Vagina (tissue), 2 donors: ENCODE measurements around the gene PTTG1. TPM values are rescaled to one million over a fixed set of nuclear protein-coding genes. Genes with fewer than 3 reads are reported as not detected.

Experiments used
- DNase-seq, 2 donors: peaks; one replicate each; pipeline ENCODE4 v3.0.0-alpha.2; 2017; ENCODE audit errors: extremely low spot score in 2 of 2
- H3K27ac ChIP-seq: fragments of 200-600 bp; sonication (generic); one replicate; pipeline ENCODE4 v1.5.1; 2019
- H3K27me3 ChIP-seq: fragments of 200-600 bp; sonication (generic); one replicate; pipeline ENCODE4 v1.5.1; 2019
- H3K36me3 ChIP-seq, 2 donors: fragments of 200-600 bp; sonication (generic); one replicate each; pipeline ENCODE4 v1.5.1; 2017 to 2019
- H3K4me1 ChIP-seq: fragments of 200-600 bp; sonication (generic); one replicate; pipeline ENCODE4 v1.5.1; 2019
- H3K4me3 ChIP-seq, 2 donors: fragments of 200-600 bp; sonication (generic); 1 replicate in 1 of 2; 2 replicates in 1 of 2; pipeline ENCODE4 v1.5.1; 2016 to 2019
- H3K9me3 ChIP-seq: fragments of 200-600 bp; sonication (generic); one replicate; pipeline ENCODE4 v1.5.1; 2019
- CTCF ChIP-seq, 3 experiments: fragments of 450-650 bp in 2 of 3; fragments of 200-600 bp in 1 of 3; sonication (generic) in 1 of 3; IDR thresholded peaks; one replicate each; pipeline ENCODE4 v1.5.1; 2017 to 2019; ENCODE audit warnings: antibody characterized with exemption in 3 of 3, mild to moderate bottlenecking in 2 of 3, moderate library complexity in 2 of 3
- POLR2A ChIP-seq, 2 donors: fragments of 450-650 bp; IDR thresholded peaks; one replicate each; pipeline ENCODE4 v1.6.1; 2017; ENCODE audit warnings: antibody characterized with exemption in 2 of 2, mild to moderate bottlenecking in 2 of 2, moderate library complexity in 2 of 2
- POLR2AphosphoS5 ChIP-seq, 2 donors: sonication (generic); formaldehyde crosslinking; IDR thresholded peaks; one replicate each; pipeline ENCODE4 v1.9.0; 2017; ENCODE audit warnings: antibody characterized with exemption in 2 of 2, mild to moderate bottlenecking in 2 of 2, low read depth in 1 of 2; ENCODE audit not compliant: insufficient read depth in 1 of 2
- intact Hi-C: fragments of 100-400 bp; cut with DNase I; formaldehyde crosslinking; loops from one replicate; pipeline ENCODE4 v1.15.1; 2023
- total RNA-seq: library from RNA; depleted of rRNA; stranded (reverse); fragments of >200 nt; gene quantifications from one replicate; pipeline ENCODE4 v1.2.3, GENCODE V29; 2016

PTTG1 gene
- total RNA-seq, 1 donor from 2014 or later: 89.1 TPM

DNA sequence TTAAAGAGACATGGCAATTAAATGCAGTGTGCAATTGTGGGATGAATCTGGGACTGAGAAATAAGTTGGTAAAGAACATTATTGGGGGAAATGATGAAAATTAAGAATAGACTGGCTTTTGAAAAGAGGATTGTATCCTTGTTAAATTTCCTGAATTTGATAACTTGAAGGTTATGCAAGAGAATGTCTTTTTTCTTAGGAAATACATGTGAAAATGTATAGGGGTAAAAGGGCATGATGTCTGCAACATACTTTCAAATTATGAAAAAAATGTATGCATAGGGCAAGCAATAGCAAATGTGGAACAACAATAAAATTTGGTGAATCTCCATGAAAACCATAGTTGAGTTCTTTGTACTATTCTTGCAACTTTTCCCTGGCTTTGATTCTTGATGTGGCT is 24.1 kb downstream of the PTTG1 start:
- intact Hi-C loops: no loop called here

DNA sequence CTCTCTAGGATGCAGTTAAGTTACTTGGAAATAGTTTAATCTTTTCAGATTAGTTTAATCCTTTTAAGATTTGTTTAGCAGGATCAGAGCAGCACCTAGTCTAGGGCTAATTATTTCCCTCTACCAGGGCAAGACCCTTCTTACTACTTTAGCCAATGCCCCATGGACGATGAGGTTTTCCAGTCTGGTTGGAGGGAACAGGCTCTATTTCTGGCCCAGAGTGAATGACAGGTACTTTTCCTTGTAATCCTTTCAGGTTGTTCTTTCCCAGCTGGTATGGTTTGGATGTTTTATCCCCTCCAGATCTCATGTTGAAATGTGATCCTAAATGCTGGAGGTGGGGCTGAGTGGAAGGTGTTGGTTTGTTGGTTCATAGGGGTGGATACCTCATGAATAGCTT is 27.2 kb downstream of the PTTG1 start:
- Histone ChIP-seq H3K27ac (no peak overlapping the region), H3K36me3 (no peaks in the 10 kb centered on the region), H3K4me3 (no peak overlapping the region), H3K27me3 (no peaks in the 10 kb centered on the region), H3K4me1 (no peaks in the 10 kb centered on the region), H3K9me3 (no peaks in the 10 kb centered on the region)
- intact Hi-C loops: no loop called here
- TF ChIP-seq POLR2A (IDR thresholded peaks at IDR 0.05) (no peak), POLR2AphosphoS5 (IDR thresholded peaks at IDR 0.05; ENCODE audit: insufficient read depth in 1 of 2, low read depth in 1 of 2) (no peak), CTCF (IDR thresholded peaks at IDR 0.05) (no peak)
- no peak for DNase-seq

More for the DNA sequence above, 24.1 kb downstream of the PTTG1 start:
- H3K27ac ChIP-seq: no peak overlapping the region
- H3K9me3 ChIP-seq: no peaks in the 10 kb centered on the region
- no peaks in the 10 kb centered on the region for H3K27me3 ChIP-seq
- H3K36me3 ChIP-seq: no peaks in the 10 kb centered on the region
- no peak for DNase-seq
- H3K4me1 ChIP-seq: no peaks in the 10 kb centered on the region
- H3K4me3 ChIP-seq: no peak overlapping the region
- TF ChIP-seq CTCF (IDR thresholded peaks at IDR 0.05): no peak
- TF ChIP-seq POLR2AphosphoS5 (IDR thresholded peaks at IDR 0.05; ENCODE audit: insufficient read depth in 1 of 2, low read depth in 1 of 2): no peak
- no peak for TF ChIP-seq POLR2A (IDR thresholded peaks at IDR 0.05)

- Histone ChIP-seq H3K4me3 (no peak overlapping the region), H3K9me3 (no peaks in the 10 kb centered on the region), H3K27ac (no peak overlapping the region), H3K36me3 (no peaks in the 10 kb centered on the region), H3K4me1 (no peaks in the 10 kb centered on the region), H3K27me3 (no peaks in the 10 kb centered on the region)
- intact Hi-C loops: no loop called here
- no peak for TF ChIP-seq POLR2A (IDR thresholded peaks at IDR 0.05)
- TF ChIP-seq CTCF (IDR thresholded peaks at IDR 0.05): no peak
- TF ChIP-seq POLR2AphosphoS5 (IDR thresholded peaks at IDR 0.05; ENCODE audit: insufficient read depth in 1 of 2, low read depth in 1 of 2): no peak
- no peak for DNase-seq
Observed at GRCh38 chr5:160449458-160449857, 27.8 kb downstream of the PTTG1 start.

- no peak for DNase-seq
- no peaks in the 10 kb centered on the region for H3K4me1 ChIP-seq
- no peaks in the 10 kb centered on the region for H3K36me3 ChIP-seq
- no peak overlapping the region for H3K4me3 ChIP-seq
- no peak for TF ChIP-seq CTCF (IDR thresholded peaks at IDR 0.05)
- TF ChIP-seq POLR2AphosphoS5 (IDR thresholded peaks at IDR 0.05; ENCODE audit: insufficient read depth in 1 of 2, low read depth in 1 of 2): no peak
- no peak for TF ChIP-seq POLR2A (IDR thresholded peaks at IDR 0.05)
- H3K27ac ChIP-seq: no peak overlapping the region
- intact Hi-C loops: no loop called here
- no peaks in the 10 kb centered on the region for H3K27me3 ChIP-seq
- H3K9me3 ChIP-seq: no peaks in the 10 kb centered on the region
Observed at GRCh38 chr5:160450164-160450932, 28.7 kb downstream of the PTTG1 start.

DNA sequence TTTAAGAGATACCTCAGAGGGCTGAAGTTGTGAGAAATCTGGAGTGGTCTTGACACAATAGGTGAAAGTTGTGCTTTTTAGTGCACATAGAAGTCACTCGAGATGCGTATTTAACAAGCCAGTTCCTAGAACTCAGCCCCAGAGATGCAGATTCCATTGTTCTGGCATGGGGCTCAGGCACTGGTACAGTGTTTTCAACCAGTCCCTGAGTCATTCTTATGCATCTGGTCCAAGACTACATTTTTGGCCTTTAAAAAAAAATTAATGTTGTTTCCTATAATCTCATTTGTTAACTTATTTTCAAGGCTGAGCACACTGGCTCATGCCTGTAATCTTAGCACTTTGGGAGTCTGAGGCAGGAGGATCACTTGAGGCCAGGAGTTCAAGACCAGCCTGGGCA is 29.6 kb downstream of the PTTG1 start:
- H3K4me3 ChIP-seq: no peak overlapping the region
- no peaks in the 10 kb centered on the region for H3K36me3 ChIP-seq
- H3K4me1 ChIP-seq: no peaks in the 10 kb centered on the region
- intact Hi-C loops: no loop called here
- TF ChIP-seq POLR2AphosphoS5 (IDR thresholded peaks at IDR 0.05; ENCODE audit: insufficient read depth in 1 of 2, low read depth in 1 of 2) (no peak), POLR2A (IDR thresholded peaks at IDR 0.05) (no peak), CTCF (IDR thresholded peaks at IDR 0.05) (no peak)
- no peaks in the 10 kb centered on the region for H3K27me3 ChIP-seq
- H3K27ac ChIP-seq: no peak overlapping the region
- H3K9me3 ChIP-seq: no peaks in the 10 kb centered on the region
- no peak for DNase-seq
